Testis (tissue), 2 donors: Measurements from ENCODE around the gene SLAMF9.

ENCODE experiments used
- CTCF ChIP-seq, 3 experiments: fragments of 450-650 bp in 2 of 3; fragments of 200-600 bp in 1 of 3; sonication (generic) in 1 of 3; IDR thresholded peaks; one replicate each; pipeline ENCODE4 v1.5.1; 2016 to 2019; ENCODE audit warnings: antibody characterized with exemption in 3 of 3, mild to moderate bottlenecking in 2 of 3, moderate library complexity in 1 of 3
- POLR2A ChIP-seq: fragments of 450-650 bp; IDR thresholded peaks from one replicate; pipeline ENCODE4 v1.6.1; 2017; ENCODE audit warnings: antibody characterized with exemption, mild to moderate bottlenecking, moderate library complexity

DNA sequence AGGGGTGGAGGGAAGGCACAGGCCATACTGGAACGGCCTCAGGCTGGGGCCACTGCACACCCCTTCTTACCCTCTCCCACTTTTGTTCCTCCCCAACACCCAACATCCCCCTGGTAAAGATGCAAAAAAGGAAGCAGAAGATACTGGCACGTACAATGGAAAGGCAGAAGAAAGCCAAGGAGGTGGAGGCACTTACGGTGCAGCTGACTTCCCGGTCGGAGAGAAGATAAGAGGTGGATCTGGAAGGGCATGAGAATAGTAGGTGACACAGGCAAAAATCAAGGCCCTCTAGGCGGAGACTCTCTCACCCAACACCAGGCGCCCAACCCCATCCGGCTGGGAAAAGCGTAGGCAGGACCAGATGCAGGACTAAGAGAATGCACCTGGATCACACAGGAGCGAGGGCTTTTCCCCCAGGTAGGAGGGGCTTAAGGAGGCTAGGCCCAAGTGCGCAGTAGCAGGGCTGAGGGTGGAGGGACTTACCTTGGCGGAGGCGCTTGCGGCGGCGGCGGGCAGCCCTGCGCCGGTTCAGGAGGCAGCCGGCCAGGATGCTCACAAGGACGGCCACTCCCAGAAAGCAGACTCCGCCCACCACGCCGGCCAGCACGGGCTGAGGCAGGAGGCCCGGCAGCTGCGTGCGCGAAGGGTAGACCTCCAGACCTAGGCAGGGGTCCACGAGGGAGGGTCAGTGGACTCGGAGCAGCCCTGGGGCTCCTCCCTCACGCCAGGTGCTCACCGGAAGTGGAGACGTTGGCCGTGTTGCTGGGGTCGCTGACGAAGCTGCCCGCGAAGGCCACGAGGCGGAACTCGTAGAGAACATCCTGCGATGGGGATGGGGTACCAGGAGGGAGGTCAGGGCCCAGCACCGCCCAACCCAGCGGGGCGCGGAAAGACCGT lies 24.6 kb downstream of the SLAMF9 start:
- TF ChIP-seq CTCF (IDR thresholded peaks at IDR 0.05) (no peak), POLR2A (no peak)
